Measurements from ENCODE around the gene PAH.

PAH gene

GRCh38 chr12:102885043-102885932 lies 31.8 kb downstream of the PAH start:
- Histone ChIP-seq H4K20me1 (ENCODE audit: insufficient read depth, low read length, poor library complexity, severe bottlenecking) (no peaks in the 10 kb centered on the region), H3K79me2 (ENCODE audit: insufficient read depth, low read length) (no peaks in the 10 kb centered on the region), H3F3A (ENCODE audit: low read depth) (no peaks in the 10 kb centered on the region), H3K27me3 (ENCODE audit: insufficient read depth, low read length, poor library complexity, severe bottlenecking) (no peaks in the 10 kb centered on the region), H2AFZ (ENCODE audit: low read length) (no peak overlapping the region), H3K9me3 (ENCODE audit: insufficient read depth, low read depth, low read length) (no peaks in the 10 kb centered on the region), H3K9me2 (replicated peaks; ENCODE audit: low read depth, low read length) (no peaks in the 10 kb centered on the region), H3K4me3 (ENCODE audit: low read length, poor library complexity, severe bottlenecking) (no peak overlapping the region), H3K36me3 (ENCODE audit: insufficient read depth, low read length) (no peaks in the 10 kb centered on the region), H3K4me1 (ENCODE audit: insufficient read depth, low read length, poor library complexity, severe bottlenecking) (no peaks in the 10 kb centered on the region), H3K4me2 (ENCODE audit: low read depth, low read length, poor library complexity, severe bottlenecking) (no peak overlapping the region), H3K9ac (ENCODE audit: low read depth, low read length, poor library complexity, severe bottlenecking) (no peak overlapping the region)
- TF ChIP-seq, protein P1, sequence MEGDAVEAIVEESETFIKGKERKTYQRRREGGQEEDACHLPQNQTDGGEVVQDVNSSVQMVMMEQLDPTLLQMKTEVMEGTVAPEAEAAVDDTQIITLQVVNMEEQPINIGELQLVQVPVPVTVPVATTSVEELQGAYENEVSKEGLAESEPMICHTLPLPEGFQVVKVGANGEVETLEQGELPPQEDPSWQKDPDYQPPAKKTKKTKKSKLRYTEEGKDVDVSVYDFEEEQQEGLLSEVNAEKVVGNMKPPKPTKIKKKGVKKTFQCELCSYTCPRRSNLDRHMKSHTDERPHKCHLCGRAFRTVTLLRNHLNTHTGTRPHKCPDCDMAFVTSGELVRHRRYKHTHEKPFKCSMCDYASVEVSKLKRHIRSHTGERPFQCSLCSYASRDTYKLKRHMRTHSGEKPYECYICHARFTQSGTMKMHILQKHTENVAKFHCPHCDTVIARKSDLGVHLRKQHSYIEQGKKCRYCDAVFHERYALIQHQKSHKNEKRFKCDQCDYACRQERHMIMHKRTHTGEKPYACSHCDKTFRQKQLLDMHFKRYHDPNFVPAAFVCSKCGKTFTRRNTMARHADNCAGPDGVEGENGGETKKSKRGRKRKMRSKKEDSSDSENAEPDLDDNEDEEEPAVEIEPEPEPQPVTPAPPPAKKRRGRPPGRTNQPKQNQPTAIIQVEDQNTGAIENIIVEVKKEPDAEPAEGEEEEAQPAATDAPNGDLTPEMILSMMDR (conservative IDR thresholded peaks at IDR 0.05; ENCODE audit: low read length), result no peak
- no peak for TF ChIP-seq EZH2phosphoT487 (IDR thresholded peaks at IDR 0.05; ENCODE audit: borderline replicate concordance)

DNA sequence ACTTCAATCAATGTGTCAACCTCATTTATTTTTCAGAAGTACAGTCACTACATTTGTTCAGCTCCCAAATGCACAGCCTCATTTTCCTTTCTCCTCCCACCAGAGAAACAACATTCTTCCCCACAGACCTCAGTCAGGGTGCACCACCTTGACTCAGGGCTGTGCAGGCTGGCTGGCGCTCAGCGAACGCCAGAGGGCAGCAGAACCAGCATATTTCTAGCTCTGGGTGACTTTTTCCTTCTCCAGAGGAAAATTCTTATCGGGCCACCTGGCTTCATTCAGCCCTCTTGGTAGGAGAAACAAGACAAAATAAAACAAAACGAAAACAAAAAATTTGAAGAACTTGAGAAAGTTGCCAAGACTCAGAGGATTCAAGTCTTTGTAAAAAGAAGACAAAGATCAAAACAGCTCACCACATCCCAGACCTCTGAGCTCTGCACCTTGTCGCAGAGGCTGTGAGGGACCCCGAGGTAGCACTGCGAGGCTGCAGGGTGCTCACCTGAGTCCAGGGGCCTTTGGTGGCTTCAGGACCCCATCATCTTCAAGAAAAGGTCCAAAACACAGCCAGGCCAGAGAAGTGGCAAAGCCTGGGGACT lies 33.7 kb downstream of the PAH start:
- H4K20me1 ChIP-seq (ENCODE audit: insufficient read depth, low read length, poor library complexity, severe bottlenecking), result no peaks in the 10 kb centered on the region

DNA sequence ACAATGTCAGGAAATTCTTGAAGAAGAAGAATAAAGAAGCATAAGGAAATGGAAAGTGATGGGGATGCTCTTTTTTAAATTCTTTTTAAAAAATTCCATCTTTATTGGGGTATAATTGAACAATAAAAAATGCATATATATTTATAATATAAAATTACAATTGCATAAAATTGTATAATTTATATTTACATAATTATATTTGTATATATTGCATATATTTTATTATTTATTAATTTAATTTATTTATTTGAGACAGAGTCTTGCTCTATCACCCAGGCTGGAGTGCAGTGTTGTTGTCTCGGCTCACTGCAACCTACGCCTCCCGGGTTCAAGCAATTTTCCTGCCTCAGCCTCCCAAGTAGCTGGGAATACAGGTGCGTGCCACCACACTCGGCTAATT lies 36.3 kb downstream of the PAH start:
- no peak overlapping the region for H2AFZ ChIP-seq (ENCODE audit: low read length)
- no peaks in the 10 kb centered on the region for H4K20me1 ChIP-seq (ENCODE audit: insufficient read depth, low read length, poor library complexity, severe bottlenecking)
- H3K9me3 ChIP-seq (ENCODE audit: insufficient read depth, low read depth, low read length), result no peaks in the 10 kb centered on the region
- no peaks in the 10 kb centered on the region for H3K4me1 ChIP-seq (ENCODE audit: insufficient read depth, low read length, poor library complexity, severe bottlenecking)
- no peaks in the 10 kb centered on the region for H3K36me3 ChIP-seq (ENCODE audit: insufficient read depth, low read length)
- no peaks in the 10 kb centered on the region for H3F3A ChIP-seq (ENCODE audit: low read depth)
- TF ChIP-seq EZH2phosphoT487 (IDR thresholded peaks at IDR 0.05; ENCODE audit: borderline replicate concordance), result no peak
- TF ChIP-seq, protein P1 (conservative IDR thresholded peaks at IDR 0.05; ENCODE audit: low read length), result no peak
- H3K4me2 ChIP-seq (ENCODE audit: low read depth, low read length, poor library complexity, severe bottlenecking), result no peak overlapping the region
- H3K9ac ChIP-seq (ENCODE audit: low read depth, low read length, poor library complexity, severe bottlenecking), result no peak overlapping the region
- no peaks in the 10 kb centered on the region for H3K27me3 ChIP-seq (ENCODE audit: insufficient read depth, low read length, poor library complexity, severe bottlenecking)
- no peaks in the 10 kb centered on the region for H3K79me2 ChIP-seq (ENCODE audit: insufficient read depth, low read length)
- no peaks in the 10 kb centered on the region for H3K9me2 ChIP-seq (replicated peaks; ENCODE audit: low read depth, low read length)
- H3K4me3 ChIP-seq (ENCODE audit: low read length, poor library complexity, severe bottlenecking), result no peak overlapping the region

More for the DNA sequence above, 33.7 kb downstream of the PAH start:
- Histone ChIP-seq H3F3A (ENCODE audit: low read depth) (no peaks in the 10 kb centered on the region), H3K9me2 (replicated peaks; ENCODE audit: low read depth, low read length) (no peaks in the 10 kb centered on the region), H3K36me3 (ENCODE audit: insufficient read depth, low read length) (no peaks in the 10 kb centered on the region), H3K4me3 (ENCODE audit: low read length, poor library complexity, severe bottlenecking) (no peak overlapping the region), H3K27me3 (ENCODE audit: insufficient read depth, low read length, poor library complexity, severe bottlenecking) (no peaks in the 10 kb centered on the region), H3K9me3 (ENCODE audit: insufficient read depth, low read depth, low read length) (no peaks in the 10 kb centered on the region), H3K4me1 (ENCODE audit: insufficient read depth, low read length, poor library complexity, severe bottlenecking) (no peaks in the 10 kb centered on the region), H2AFZ (ENCODE audit: low read length) (no peak overlapping the region), H3K9ac (ENCODE audit: low read depth, low read length, poor library complexity, severe bottlenecking) (no peak overlapping the region), H3K4me2 (ENCODE audit: low read depth, low read length, poor library complexity, severe bottlenecking) (no peak overlapping the region), H3K79me2 (ENCODE audit: insufficient read depth, low read length) (no peaks in the 10 kb centered on the region)
- no peak for TF ChIP-seq EZH2phosphoT487 (IDR thresholded peaks at IDR 0.05; ENCODE audit: borderline replicate concordance)
- TF ChIP-seq, protein P1 (conservative IDR thresholded peaks at IDR 0.05; ENCODE audit: low read length), result peak; percentile 87

All from Loucy (cell line).